Mesenchymal stem cell (in vitro differentiated cells and primary cell): ENCODE results near the gene ZPR1.
A peak's percentile ranks its signal among the peaks of the same experiment; 100 is the strongest.

ENCODE experiments used
- DNase-seq: peaks from one replicate; pipeline ENCODE4 v3.0.0-alpha.2; 2013
- H2AFZ ChIP-seq: one replicate; pipeline ENCODE4 v1.6.1; 2013; ENCODE audit warnings: low read depth, mild to moderate bottlenecking, control low read depth, inconsistent platforms, low read length, moderate library complexity
- H2AK5ac ChIP-seq: 2 replicates; pipeline ENCODE4 v1.6.1; 2013; ENCODE audit warnings: low read length, moderate library complexity, mild to moderate bottlenecking, inconsistent platforms; ENCODE audit not compliant: severe bottlenecking
- H2BK120ac ChIP-seq: one replicate; pipeline ENCODE4 v1.6.1; 2013; ENCODE audit warnings: low read depth, mild to moderate bottlenecking, inconsistent platforms, low read length, moderate library complexity
- H2BK12ac ChIP-seq, 2 experiments: one replicate each; pipeline ENCODE4 v1.6.1; 2013; ENCODE audit warnings: inconsistent platforms in 2 of 2, low read length in 2 of 2, mild to moderate bottlenecking in 2 of 2, moderate library complexity in 2 of 2, control low read depth in 1 of 2
- H2BK15ac ChIP-seq: one replicate; pipeline ENCODE4 v1.6.1; 2013; ENCODE audit warnings: mild to moderate bottlenecking, low read depth, inconsistent platforms; ENCODE audit not compliant: poor library complexity, severe bottlenecking
- H2BK5ac ChIP-seq: 2 replicates; pipeline ENCODE4 v1.6.1; 2013; ENCODE audit warnings: low read depth, mild to moderate bottlenecking, low read length, control low read depth, inconsistent platforms; ENCODE audit not compliant: poor library complexity, severe bottlenecking
- H3K14ac ChIP-seq, 2 experiments: one replicate each; pipeline ENCODE4 v1.6.1; 2013; ENCODE audit warnings: inconsistent platforms in 2 of 2, low read length in 2 of 2, control low read depth in 1 of 2, mild to moderate bottlenecking in 1 of 2, moderate library complexity in 1 of 2
- H3K18ac ChIP-seq, 2 experiments: one replicate each; pipeline ENCODE4 v1.6.1; 2013; ENCODE audit warnings: inconsistent platforms in 2 of 2, low read length in 2 of 2, control low read depth in 1 of 2, low read depth in 1 of 2, mild to moderate bottlenecking in 1 of 2
- H3K23ac ChIP-seq, 2 experiments: one replicate each; pipeline ENCODE4 v1.6.1; 2013; ENCODE audit warnings: inconsistent platforms in 2 of 2, low read length in 2 of 2, mild to moderate bottlenecking in 2 of 2, moderate library complexity in 2 of 2, control low read depth in 1 of 2
- H3K27ac ChIP-seq: 2 replicates; pipeline ENCODE4 v1.5.1; 2013; ENCODE audit warnings: mild to moderate bottlenecking, moderate library complexity, low read length, control low read depth, inconsistent platforms; ENCODE audit not compliant: poor library complexity, severe bottlenecking
- H3K27me3 ChIP-seq, 2 experiments: 2 replicates each; pipeline versions ENCODE4 v1.6.1 to v1.7.0; 2013; ENCODE audit warnings: low read length in 2 of 2, mild to moderate bottlenecking in 2 of 2, moderate library complexity in 2 of 2, control low read depth in 1 of 2, inconsistent platforms in 1 of 2; ENCODE audit not compliant: control insufficient read depth in 1 of 2, insufficient read depth in 1 of 2
- H3K36me3 ChIP-seq, 2 experiments: 2 replicates each; pipeline versions ENCODE4 v1.6.1 to v1.7.0; 2013; ENCODE audit warnings: low read length in 2 of 2, control low read depth in 1 of 2, inconsistent platforms in 1 of 2, low read depth in 1 of 2, mild to moderate bottlenecking in 1 of 2; ENCODE audit not compliant: insufficient read depth in 2 of 2, control insufficient read depth in 1 of 2
- H3K4ac ChIP-seq, 2 experiments: one replicate each; pipeline ENCODE4 v1.6.1; 2013; ENCODE audit warnings: inconsistent platforms in 2 of 2, low read length in 2 of 2, mild to moderate bottlenecking in 2 of 2, moderate library complexity in 2 of 2, control low read depth in 1 of 2, low read depth in 1 of 2
- H3K4me1 ChIP-seq: 2 replicates; pipeline ENCODE4 v1.6.1; 2013; ENCODE audit warnings: low read depth, low read length, control low read depth; ENCODE audit not compliant: control insufficient read depth, insufficient read depth
- H3K4me2 ChIP-seq: 2 replicates; pipeline ENCODE4 v1.6.1; 2013; ENCODE audit warnings: low read length, mild to moderate bottlenecking, inconsistent platforms; ENCODE audit not compliant: poor library complexity, severe bottlenecking
- H3K4me3 ChIP-seq, 2 experiments: 2 replicates each; pipeline versions ENCODE4 v1.5.1 to v1.7.0; 2013; ENCODE audit warnings: low read length in 2 of 2, mild to moderate bottlenecking in 2 of 2, control low read depth in 1 of 2, low read depth in 1 of 2; ENCODE audit not compliant: insufficient read depth in 1 of 2
- H3K79me1 ChIP-seq: replicated peaks from 2 replicates; pipeline ENCODE4 v1.6.1; 2013; ENCODE audit warnings: mild to moderate bottlenecking, control low read depth, low read length, inconsistent platforms; ENCODE audit not compliant: poor library complexity, severe bottlenecking
- H3K9ac ChIP-seq: 2 replicates; pipeline ENCODE4 v1.7.0; 2013; ENCODE audit warnings: mild to moderate bottlenecking, low read length, moderate library complexity
- H3K9me3 ChIP-seq: 2 replicates; pipeline ENCODE4 v1.7.0; 2013; ENCODE audit warnings: mild to moderate bottlenecking, low read length; ENCODE audit not compliant: control insufficient read depth
- H4K8ac ChIP-seq: one replicate; pipeline ENCODE4 v1.6.1; 2013; ENCODE audit warnings: inconsistent platforms, mild to moderate bottlenecking, low read length, moderate library complexity
- H4K91ac ChIP-seq: one replicate; pipeline ENCODE4 v1.6.1; 2013; ENCODE audit warnings: mild to moderate bottlenecking, low read length, inconsistent platforms
- WGBS: methylation state at CpG from one replicate; pipeline ENCODE4 v1.1.7; 2013; ENCODE audit warnings: mixed read lengths; 5-methylcytosine and 5-hydroxymethylcytosine counted together

ZPR1 gene

DNA sequence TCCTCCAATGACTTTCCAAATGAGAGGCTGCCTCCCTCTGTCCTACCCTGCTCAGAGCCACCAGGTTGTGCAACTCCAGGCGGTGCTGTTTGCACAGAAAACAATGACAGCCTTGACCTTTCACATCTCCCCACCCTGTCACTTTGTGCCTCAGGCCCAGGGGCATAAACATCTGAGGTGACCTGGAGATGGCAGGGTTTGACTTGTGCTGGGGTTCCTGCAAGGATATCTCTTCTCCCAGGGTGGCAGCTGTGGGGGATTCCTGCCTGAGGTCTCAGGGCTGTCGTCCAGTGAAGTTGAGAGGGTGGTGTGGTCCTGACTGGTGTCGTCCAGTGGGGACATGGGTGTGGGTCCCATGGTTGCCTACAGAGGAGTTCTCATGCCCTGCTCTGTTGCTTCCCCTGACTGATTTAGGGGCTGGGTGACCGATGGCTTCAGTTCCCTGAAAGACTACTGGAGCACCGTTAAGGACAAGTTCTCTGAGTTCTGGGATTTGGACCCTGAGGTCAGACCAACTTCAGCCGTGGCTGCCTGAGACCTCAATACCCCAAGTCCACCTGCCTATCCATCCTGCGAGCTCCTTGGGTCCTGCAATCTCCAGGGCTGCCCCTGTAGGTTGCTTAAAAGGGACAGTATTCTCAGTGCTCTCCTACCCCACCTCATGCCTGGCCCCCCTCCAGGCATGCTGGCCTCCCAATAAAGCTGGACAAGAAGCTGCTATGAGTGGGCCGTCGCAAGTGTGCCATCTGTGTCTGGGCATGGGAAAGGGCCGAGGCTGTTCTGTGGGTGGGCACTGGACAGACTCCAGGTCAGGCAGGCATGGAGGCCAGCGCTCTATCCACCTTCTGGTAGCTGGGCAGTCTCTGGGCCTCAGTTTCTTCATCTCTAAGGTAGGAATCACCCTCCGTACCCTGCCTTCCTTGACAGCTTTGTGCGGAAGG is 44.8 kb upstream of the ZPR1 start:
- Histone ChIP-seq H3K4ac (no peak overlapping the region), H3K9me3 (no peaks in the 10 kb centered on the region), H3K27me3 (peaks cover 0 to 9% of the 10 kb centered on the region in 2 experiments), H3K4me2 (no peak overlapping the region), H4K8ac (no peak overlapping the region), H3K14ac (no peak overlapping the region), H4K91ac (peak overlapping the region; percentile 47), H2BK5ac (no peak overlapping the region), H3K9ac (no peak overlapping the region), H2BK12ac (no peak overlapping the region), H2BK15ac (no peak overlapping the region), H3K4me1 (peaks cover 12% of the 10 kb centered on the region), H2AK5ac (no peak overlapping the region), H2BK120ac (no peak overlapping the region), H2AFZ (no peak overlapping the region), H3K4me3 (peak overlapping the region in 1 of 2 experiments; percentile 20), H3K79me1 (no peaks in the 10 kb centered on the region), H3K18ac (no peak overlapping the region), H3K23ac (no peak overlapping the region), H3K27ac (no peak overlapping the region), H3K36me3 (no peaks in the 10 kb centered on the region)
- no peak for DNase-seq
- WGBS: 87% methylated on average over 12 of the region's 13 CpGs

DNA sequence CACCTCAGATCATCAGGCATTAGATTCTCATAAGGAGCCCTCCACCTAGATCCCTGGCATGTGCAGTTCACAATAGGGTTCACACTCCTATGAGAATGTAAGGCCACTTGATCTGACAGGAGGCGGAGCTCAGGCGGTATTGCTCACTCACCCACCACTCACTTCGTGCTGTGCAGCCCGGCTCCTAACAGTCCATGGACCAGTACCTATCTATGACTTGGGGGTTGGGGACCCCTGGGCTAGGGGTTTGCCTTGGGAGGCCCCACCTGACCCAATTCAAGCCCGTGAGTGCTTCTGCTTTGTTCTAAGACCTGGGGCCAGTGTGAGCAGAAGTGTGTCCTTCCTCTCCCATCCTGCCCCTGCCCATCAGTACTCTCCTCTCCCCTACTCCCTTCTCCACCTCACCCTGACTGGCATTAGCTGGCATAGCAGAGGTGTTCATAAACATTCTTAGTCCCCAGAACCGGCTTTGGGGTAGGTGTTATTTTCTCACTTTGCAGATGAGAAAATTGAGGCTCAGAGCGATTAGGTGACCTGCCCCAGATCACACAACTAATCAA is 44.0 kb upstream of the ZPR1 start:
- Histone ChIP-seq H3K9me3 (no peaks in the 10 kb centered on the region), H2AFZ (no peak overlapping the region), H3K27me3 (peaks cover 0 to 16% of the 10 kb centered on the region in 2 experiments), H3K9ac (no peak overlapping the region), H2BK5ac (no peak overlapping the region), H3K27ac (no peak overlapping the region), H3K18ac (no peak overlapping the region), H2BK120ac (no peak overlapping the region), H4K8ac (no peak overlapping the region), H3K4me1 (peaks cover 12% of the 10 kb centered on the region), H3K36me3 (no peaks in the 10 kb centered on the region), H3K79me1 (no peaks in the 10 kb centered on the region), H2BK15ac (no peak overlapping the region), H3K23ac (no peak overlapping the region), H3K4me2 (no peak overlapping the region), H2BK12ac (no peak overlapping the region), H4K91ac (no peak overlapping the region), H3K4ac (no peak overlapping the region), H3K14ac (no peak overlapping the region), H2AK5ac (no peak overlapping the region), H3K4me3 (no peak overlapping the region)
- DNase-seq: no peak
- WGBS: 92% methylated on average over 7 of the region's 7 CpGs

- Histone ChIP-seq H2BK120ac (no peak overlapping the region), H3K27me3 (peaks cover 0 to 19% of the 10 kb centered on the region in 2 experiments), H3K9me3 (no peaks in the 10 kb centered on the region), H3K27ac (no peak overlapping the region), H4K8ac (no peak overlapping the region), H2AK5ac (no peak overlapping the region), H3K4me3 (no peak overlapping the region), H2AFZ (no peak overlapping the region), H3K23ac (no peak overlapping the region), H2BK5ac (no peak overlapping the region), H3K4me2 (no peak overlapping the region), H3K14ac (no peak overlapping the region), H3K9ac (no peak overlapping the region), H3K4ac (no peak overlapping the region), H2BK15ac (no peak overlapping the region), H3K79me1 (no peaks in the 10 kb centered on the region), H4K91ac (no peak overlapping the region), H3K18ac (no peak overlapping the region), H3K4me1 (peaks cover 5% of the 10 kb centered on the region), H2BK12ac (no peak overlapping the region), H3K36me3 (no peaks in the 10 kb centered on the region)
- no peak for DNase-seq
- 90% methylated on average over 17 of the region's 17 CpGs for WGBS
Measured at GRCh38 chr11:116830184-116830912, 42.5 kb upstream of the ZPR1 start.
